SK-N-MC (cell line): ENCODE data around the gene F12.

Experiments
- DNase-seq: peaks from one replicate; pipeline ENCODE4 v3.0.0-alpha.2; 2011; ENCODE audit warnings: low read depth, low spot score
- H3K27ac ChIP-seq: fragments of 200-600 bp; sonication (generic); 2 replicates; pipeline ENCODE4 v1.5.1; 2016; ENCODE audit warnings: mixed run types
- H3K36me3 ChIP-seq: fragments of 200-600 bp; sonication (generic); 2 replicates; pipeline ENCODE4 v1.6.1; 2017; ENCODE audit warnings: antibody characterized with exemption, low read length, mixed read lengths; ENCODE audit not compliant: insufficient read depth
- H3K4me3 ChIP-seq: fragments of 200-600 bp; sonication (generic); 2 replicates; pipeline ENCODE4 v1.5.1; 2016
- H3K9ac ChIP-seq: fragments of 200-600 bp; sonication (generic); 2 replicates; pipeline ENCODE4 v1.8.0; 2017; ENCODE audit warnings: mixed run types, mixed read lengths; ENCODE audit not compliant: insufficient read length
- H3K9me3 ChIP-seq: fragments of 200-600 bp; sonication (generic); 2 replicates; pipeline ENCODE4 v1.6.1; 2017; ENCODE audit warnings: low read depth, mild to moderate bottlenecking, antibody characterized with exemption, low read length, moderate library complexity, mixed read lengths
- EZH2 ChIP-seq: fragments of 200-600 bp; sonication (generic); IDR thresholded peaks from one replicate; pipeline ENCODE4 v1.6.1; 2017; ENCODE audit warnings: antibody characterized with exemption
- FOXP2 ChIP-seq: optimal IDR thresholded peaks from 2 replicates; pipeline ENCODE3; 2011; ENCODE audit warnings: mild to moderate bottlenecking, moderate library complexity; ENCODE audit not compliant: insufficient read depth; ENCODE audit errors: extremely low read length, control extremely low read depth
- POLR2AphosphoS5 ChIP-seq: IDR thresholded peaks from 2 replicates; pipeline ENCODE4 v1.6.1; 2012; ENCODE audit warnings: mild to moderate bottlenecking, low read depth, low read length, borderline replicate concordance

F12 gene

GRCh38 chr5:177389241-177390169 lies 19.9 kb downstream of the F12 start:
- H3K9ac ChIP-seq = no peak overlapping the region
- no peak overlapping the region for H3K4me3 ChIP-seq
- no peaks in the 10 kb centered on the region for H3K9me3 ChIP-seq
- TF ChIP-seq FOXP2 (no peak), EZH2 (no peak), POLR2AphosphoS5 (no peak)
- H3K27ac ChIP-seq = no peak overlapping the region
- H3K36me3 ChIP-seq = no peaks in the 10 kb centered on the region
- no peak for DNase-seq

GRCh38 chr5:177388521-177389052 lies 20.8 kb downstream of the F12 start:
- DNase-seq = no peak
- H3K36me3 ChIP-seq = no peaks in the 10 kb centered on the region
- no peaks in the 10 kb centered on the region for H3K9me3 ChIP-seq
- no peak overlapping the region for H3K9ac ChIP-seq
- no peak overlapping the region for H3K4me3 ChIP-seq
- TF ChIP-seq FOXP2 (no peak), POLR2AphosphoS5 (no peak), EZH2 (no peak)
- H3K27ac ChIP-seq = no peak overlapping the region

GRCh38 chr5:177387405-177387804 lies 22.0 kb downstream of the F12 start:
- no peak for DNase-seq
- H3K9me3 ChIP-seq = no peaks in the 10 kb centered on the region
- no peak overlapping the region for H3K9ac ChIP-seq
- H3K27ac ChIP-seq = no peak overlapping the region
- H3K36me3 ChIP-seq = no peaks in the 10 kb centered on the region
- no peak overlapping the region for H3K4me3 ChIP-seq
- TF ChIP-seq FOXP2 (no peak), POLR2AphosphoS5 (no peak), EZH2 (no peak)

GRCh38 chr5:177386542-177386941 lies 22.8 kb downstream of the F12 start:
- no peaks in the 10 kb centered on the region for H3K36me3 ChIP-seq
- no peak overlapping the region for H3K9ac ChIP-seq
- no peaks in the 10 kb centered on the region for H3K9me3 ChIP-seq
- no peak for DNase-seq
- TF ChIP-seq POLR2AphosphoS5 = no peak
- no peak for TF ChIP-seq FOXP2
- TF ChIP-seq EZH2 = no peak
- H3K4me3 ChIP-seq = no peak overlapping the region
- no peak overlapping the region for H3K27ac ChIP-seq

GRCh38 chr5:177385720-177386119 lies 23.6 kb downstream of the F12 start:
- TF ChIP-seq EZH2 = no peak
- no peak for TF ChIP-seq POLR2AphosphoS5
- TF ChIP-seq FOXP2 = no peak
- Histone ChIP-seq H3K27ac (no peak overlapping the region), H3K4me3 (no peak overlapping the region), H3K9ac (no peak overlapping the region), H3K36me3 (no peaks in the 10 kb centered on the region), H3K9me3 (no peaks in the 10 kb centered on the region)
- no peak for DNase-seq

- H3K9ac ChIP-seq = no peak within 1 kb of the TSS
- TF ChIP-seq FOXP2 = no peak
- no peak for TF ChIP-seq POLR2AphosphoS5
- no peak for TF ChIP-seq EZH2
Observed at GRCh38 chr5:177384134-177384533, 25.2 kb downstream of the F12 start, which contains the start of gene SLC34A1. Gene SLC34A1 (plus strand): TSS chr5:177384434. CDS start chr5:177385742, 1,308 bp downstream.

GRCh38 chr5:177383181-177383580 lies 26.2 kb downstream of the F12 start:
- Histone ChIP-seq H3K4me3 (no peak overlapping the region), H3K9me3 (no peaks in the 10 kb centered on the region), H3K27ac (no peak overlapping the region), H3K9ac (no peak overlapping the region), H3K36me3 (no peaks in the 10 kb centered on the region)
- DNase-seq = no peak
- TF ChIP-seq POLR2AphosphoS5 (no peak), EZH2 (no peak), FOXP2 (no peak)

More at GRCh38 chr5:177384134-177384533, 25.2 kb downstream of the F12 start, which contains the start of gene SLC34A1:
- Histone ChIP-seq H3K9me3 (no peaks in the 10 kb centered on the region), H3K4me3 (no peak within 1 kb of the TSS), H3K27ac (no peak within 1 kb of the TSS), H3K36me3 (no peaks in the 10 kb centered on the region)
- no peak for DNase-seq

- DNase-seq = no peak
- Histone ChIP-seq H3K4me3 (no peak overlapping the region), H3K9ac (no peak overlapping the region), H3K9me3 (no peaks in the 10 kb centered on the region), H3K27ac (no peak overlapping the region), H3K36me3 (no peaks in the 10 kb centered on the region)
- TF ChIP-seq POLR2AphosphoS5 (no peak), EZH2 (no peak), FOXP2 (no peak)
Observed at GRCh38 chr5:177382423-177383029, 26.8 kb downstream of the F12 start.
